SU-DHL-6 (cell line): ENCODE measurements around the gene DMBT1.

Source experiments
- H2AFZ ChIP-seq: fragments of 200-600 bp; sonication (generic); 2 replicates; pipeline ENCODE4 v1.6.1; 2014; ENCODE audit warnings: low read depth, mild to moderate bottlenecking, moderate library complexity, mixed read lengths, antibody characterized with exemption, low read length; ENCODE audit not compliant: severe bottlenecking
- H3F3A ChIP-seq: fragments of 200-600 bp; shearing (Covaris generic); 2 replicates; pipeline ENCODE4 v1.6.0; 2016; ENCODE audit warnings: antibody characterized with exemption, mild to moderate bottlenecking; ENCODE audit not compliant: insufficient read depth
- H3K27ac ChIP-seq: fragments of 200-600 bp; sonication (generic); 2 replicates; pipeline ENCODE4 v1.5.1; 2016; ENCODE audit warnings: low read depth, mild to moderate bottlenecking, low read length, moderate library complexity, mixed read lengths
- H3K27me3 ChIP-seq: fragments of 200-600 bp; sonication (generic), shearing (Covaris generic); 2 replicates; pipeline ENCODE4 v1.6.0; 2014; ENCODE audit warnings: mild to moderate bottlenecking, low read length
- H3K36me3 ChIP-seq: fragments of 200-600 bp; sonication (generic); 2 replicates; pipeline ENCODE4 v1.6.1; 2014; ENCODE audit warnings: mild to moderate bottlenecking, low read length, mixed read lengths
- H3K4me2 ChIP-seq: fragments of 300-600, 200-600 bp; shearing (Covaris generic), sonication (generic); 2 replicates; pipeline ENCODE4 v1.6.0; 2014; ENCODE audit warnings: low read length, low read depth, mild to moderate bottlenecking; ENCODE audit not compliant: poor library complexity, severe bottlenecking
- H3K4me3 ChIP-seq: fragments of 200-600 bp; sonication (generic); 2 replicates; pipeline ENCODE4 v1.5.1; 2014; ENCODE audit warnings: antibody characterized with exemption, low read length, mild to moderate bottlenecking, mixed read lengths; ENCODE audit not compliant: insufficient read depth, poor library complexity, severe bottlenecking
- H3K79me2 ChIP-seq: fragments of 200-600 bp; sonication (generic); 2 replicates; pipeline ENCODE4 v1.6.1; 2014; ENCODE audit warnings: mild to moderate bottlenecking, low read length, moderate library complexity; ENCODE audit not compliant: insufficient read depth
- H3K9ac ChIP-seq: fragments of 200-600 bp; sonication (generic); 2 replicates; pipeline ENCODE4 v1.7.0; 2014; ENCODE audit warnings: mild to moderate bottlenecking, low read length
- H3K9me2 ChIP-seq: fragments of 200-600 bp; sonication (generic); replicated peaks from 2 replicates; pipeline ENCODE4 v1.6.1; 2014; ENCODE audit warnings: low read length; ENCODE audit not compliant: insufficient read depth
- H3K9me3 ChIP-seq: fragments of 200-600 bp; sonication (generic); 2 replicates; pipeline ENCODE4 v1.6.1; 2014; ENCODE audit warnings: low read length, mixed read lengths; ENCODE audit not compliant: insufficient read depth
- H4K20me1 ChIP-seq: fragments of 200-600 bp; sonication (generic); 2 replicates; pipeline ENCODE4 v1.6.1; 2014; ENCODE audit warnings: low read depth, mild to moderate bottlenecking, antibody characterized with exemption, low read length, moderate library complexity, mixed read lengths
- EZH2phosphoT487 ChIP-seq: fragments of 200-600 bp; sonication (generic), shearing (Covaris generic); conservative IDR thresholded peaks from 2 replicates; pipeline ENCODE4 v1.6.1; 2018; ENCODE audit warnings: mild to moderate bottlenecking, antibody characterized with exemption, low read length, moderate library complexity, mixed read lengths
- TF ChIP-seq, protein P1 (sequence below): fragments of 200-600 bp; sonication (generic); IDR thresholded peaks from one replicate; pipeline ENCODE4 v1.5.1; 2017; ENCODE audit warnings: antibody characterized with exemption, mild to moderate bottlenecking, low read length, moderate library complexity; ENCODE audit not compliant: insufficient read depth, poor library complexity, severe bottlenecking

DMBT1 gene

DNA sequence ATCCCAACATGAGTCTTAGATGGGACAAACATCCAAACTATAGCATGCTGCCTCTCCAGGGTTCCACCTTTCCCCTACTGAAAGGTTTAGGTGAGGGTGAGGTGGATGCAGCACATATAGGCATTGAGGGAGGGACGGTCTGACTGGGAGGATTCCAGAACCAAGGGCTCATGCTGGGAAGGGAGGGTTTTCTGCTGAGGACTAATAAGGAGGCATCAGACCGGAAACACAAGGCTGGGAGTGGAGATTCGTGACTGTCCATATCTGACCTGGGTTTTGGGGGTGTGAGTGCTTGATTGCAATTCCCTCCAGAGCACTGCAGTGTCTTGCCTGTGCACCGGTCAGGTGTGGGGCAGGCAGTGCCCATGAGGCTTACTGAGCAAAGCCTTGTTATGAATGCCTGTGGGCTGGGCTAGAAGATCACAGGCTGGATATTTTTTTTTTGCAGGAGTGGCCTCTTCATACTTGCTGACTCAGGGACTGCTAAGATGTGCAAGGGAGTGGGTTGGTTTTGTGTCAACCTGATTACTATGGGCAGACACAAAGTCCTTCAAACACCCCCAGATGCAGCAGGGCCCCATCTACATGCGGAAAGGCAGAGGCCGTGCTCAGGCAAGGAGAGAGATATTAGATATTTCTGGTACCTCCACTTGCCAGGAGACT lies 26.7 kb downstream of the DMBT1 start:
- H4K20me1 ChIP-seq, result no peaks in the 10 kb centered on the region
- H3K4me3 ChIP-seq, result no peak overlapping the region
- H3K9me3 ChIP-seq, result no peaks in the 10 kb centered on the region
- H2AFZ ChIP-seq, result no peak overlapping the region
- no peak overlapping the region for H3K9ac ChIP-seq
- H3K27ac ChIP-seq, result no peak overlapping the region
- H3K27me3 ChIP-seq, result no peaks in the 10 kb centered on the region
- no peaks in the 10 kb centered on the region for H3K79me2 ChIP-seq
- no peaks in the 10 kb centered on the region for H3F3A ChIP-seq
- TF ChIP-seq EZH2phosphoT487, result no peak
- TF ChIP-seq, protein P1, sequence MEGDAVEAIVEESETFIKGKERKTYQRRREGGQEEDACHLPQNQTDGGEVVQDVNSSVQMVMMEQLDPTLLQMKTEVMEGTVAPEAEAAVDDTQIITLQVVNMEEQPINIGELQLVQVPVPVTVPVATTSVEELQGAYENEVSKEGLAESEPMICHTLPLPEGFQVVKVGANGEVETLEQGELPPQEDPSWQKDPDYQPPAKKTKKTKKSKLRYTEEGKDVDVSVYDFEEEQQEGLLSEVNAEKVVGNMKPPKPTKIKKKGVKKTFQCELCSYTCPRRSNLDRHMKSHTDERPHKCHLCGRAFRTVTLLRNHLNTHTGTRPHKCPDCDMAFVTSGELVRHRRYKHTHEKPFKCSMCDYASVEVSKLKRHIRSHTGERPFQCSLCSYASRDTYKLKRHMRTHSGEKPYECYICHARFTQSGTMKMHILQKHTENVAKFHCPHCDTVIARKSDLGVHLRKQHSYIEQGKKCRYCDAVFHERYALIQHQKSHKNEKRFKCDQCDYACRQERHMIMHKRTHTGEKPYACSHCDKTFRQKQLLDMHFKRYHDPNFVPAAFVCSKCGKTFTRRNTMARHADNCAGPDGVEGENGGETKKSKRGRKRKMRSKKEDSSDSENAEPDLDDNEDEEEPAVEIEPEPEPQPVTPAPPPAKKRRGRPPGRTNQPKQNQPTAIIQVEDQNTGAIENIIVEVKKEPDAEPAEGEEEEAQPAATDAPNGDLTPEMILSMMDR, result no peak
- no peaks in the 10 kb centered on the region for H3K9me2 ChIP-seq
- H3K4me2 ChIP-seq, result no peak overlapping the region
- H3K36me3 ChIP-seq, result no peaks in the 10 kb centered on the region

DNA sequence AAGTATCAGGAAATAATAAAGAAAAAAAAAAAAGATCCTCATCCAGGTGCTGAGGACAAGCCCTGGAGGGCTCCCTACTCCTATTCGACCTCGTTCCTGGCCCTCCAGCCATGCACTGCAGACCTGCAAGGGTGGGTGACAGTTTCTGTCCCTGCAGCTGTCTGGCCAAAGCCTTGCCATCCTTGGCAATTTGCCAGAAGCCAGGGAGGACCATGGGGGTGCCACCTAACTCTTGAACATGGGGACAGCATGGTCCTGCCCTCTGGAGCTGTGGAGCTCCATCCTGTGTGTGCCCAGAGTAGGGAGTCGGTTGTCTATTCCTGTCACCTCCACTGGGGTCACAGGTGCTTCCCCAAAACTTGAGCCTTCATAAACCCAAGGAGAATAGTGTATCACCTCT lies 27.8 kb downstream of the DMBT1 start:
- Histone ChIP-seq H2AFZ (no peak overlapping the region), H3K79me2 (no peaks in the 10 kb centered on the region), H3K9me2 (no peaks in the 10 kb centered on the region), H3K9me3 (no peaks in the 10 kb centered on the region), H3K4me2 (no peak overlapping the region), H3K4me3 (no peak overlapping the region), H3K36me3 (no peaks in the 10 kb centered on the region), H4K20me1 (no peaks in the 10 kb centered on the region), H3F3A (no peaks in the 10 kb centered on the region), H3K27ac (no peak overlapping the region), H3K27me3 (no peaks in the 10 kb centered on the region), H3K9ac (no peak overlapping the region)
- no peak for TF ChIP-seq EZH2phosphoT487
- TF ChIP-seq, protein P1, result no peak

DNA sequence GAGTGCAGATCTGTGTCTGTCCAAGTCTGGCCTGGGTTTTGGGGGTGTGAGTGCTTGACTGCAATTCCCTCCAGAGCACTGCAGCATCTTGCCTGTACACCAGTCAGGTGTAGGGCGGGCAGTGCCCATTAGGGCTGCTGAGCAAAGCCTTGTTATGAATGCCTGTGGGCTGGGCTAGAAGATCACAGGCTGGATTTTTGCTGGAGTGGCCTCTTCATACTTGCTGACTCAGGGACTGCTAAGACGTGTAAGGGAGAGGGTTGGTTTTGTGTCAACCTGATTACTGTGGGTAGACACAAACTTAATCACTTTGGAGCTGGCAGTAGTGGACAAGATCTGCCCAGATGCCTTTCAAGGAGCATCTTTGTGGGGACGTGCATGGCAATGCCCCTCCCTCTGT lies 29.6 kb downstream of the DMBT1 start:
- Histone ChIP-seq H3K36me3 (no peaks in the 10 kb centered on the region), H3K4me3 (no peak overlapping the region), H3K27me3 (no peaks in the 10 kb centered on the region), H2AFZ (no peak overlapping the region), H3K9me3 (no peaks in the 10 kb centered on the region), H3K79me2 (no peaks in the 10 kb centered on the region), H3K4me2 (no peak overlapping the region), H4K20me1 (no peaks in the 10 kb centered on the region), H3K9me2 (no peaks in the 10 kb centered on the region), H3F3A (no peaks in the 10 kb centered on the region), H3K9ac (no peak overlapping the region), H3K27ac (no peak overlapping the region)
- TF ChIP-seq, protein P1, result no peak
- TF ChIP-seq EZH2phosphoT487, result no peak
